ENCODE measurements around the gene TNFRSF9.
"Not testable (repeated sequence)": the region's sequence is repeated elsewhere in the genome, so short reads cannot be mapped to it uniquely, and the experiment has no call there.

The TNFRSF9 gene

GRCh38 chr1:7961216-7962013 lies 20.8 kb upstream of the TNFRSF9 start, which contains the start of gene PARK7:
PARK7 (plus strand) TSS chr1:7961711; CDS start chr1:7962786, 1,075 bp downstream.
- DNase-seq (ENCODE audit: low read depth in 2 of 2), result peak; percentile 99 to 100

GRCh38 chr1:7960867-7961215 lies 20.2 kb upstream of the TNFRSF9 start:
- no peak for DNase-seq (ENCODE audit: low read depth in 2 of 2)

- DNase-seq (ENCODE audit: low read depth in 2 of 2), result no peak
Measured at GRCh38 chr1:7960165-7960564, 19.5 kb upstream of the TNFRSF9 start.

- no peak for DNase-seq (ENCODE audit: low read depth in 2 of 2)
Measured at GRCh38 chr1:7956218-7957032, 15.8 kb upstream of the TNFRSF9 start.

GRCh38 chr1:7954683-7955082 lies 14.0 kb upstream of the TNFRSF9 start:
- DNase-seq (ENCODE audit: low read depth in 2 of 2), result no peak

GRCh38 chr1:7953850-7954609 lies 13.4 kb upstream of the TNFRSF9 start:
- peak; percentile 59 to 83 for DNase-seq (ENCODE audit: low read depth in 2 of 2)

GRCh38 chr1:7952791-7953190 lies 12.2 kb upstream of the TNFRSF9 start:
- DNase-seq (ENCODE audit: low read depth in 2 of 2), result not testable (repeated sequence)

GRCh38 chr1:7948960-7949359 lies 8.3 kb upstream of the TNFRSF9 start:
- peak in 1 of 2 donors; percentile 32 for DNase-seq (ENCODE audit: low read depth in 2 of 2)

- DNase-seq (ENCODE audit: low read depth in 2 of 2), result no peak
Measured at GRCh38 chr1:7943251-7943650, 2.6 kb upstream of the TNFRSF9 start.

GRCh38 chr1:7942214-7942921 lies 1.7 kb upstream of the TNFRSF9 start:
- no peak for DNase-seq (ENCODE audit: low read depth in 2 of 2)

GRCh38 chr1:7941437-7941793 lies 776 bp upstream of the TNFRSF9 start:
- DNase-seq (ENCODE audit: low read depth in 2 of 2), result no peak

GRCh38 chr1:7940034-7940433 lies 605 bp downstream of the TNFRSF9 start:
- no peak for DNase-seq (ENCODE audit: low read depth in 2 of 2)

- no peak for DNase-seq (ENCODE audit: low read depth in 2 of 2)
Measured at GRCh38 chr1:7938070-7938469, 2.6 kb downstream of the TNFRSF9 start.

GRCh38 chr1:7932524-7933138 lies 8.0 kb downstream of the TNFRSF9 start:
- DNase-seq (ENCODE audit: low read depth in 2 of 2), result no peak

GRCh38 chr1:7931446-7931812 lies 9.2 kb downstream of the TNFRSF9 start:
- no peak for DNase-seq (ENCODE audit: low read depth in 2 of 2)

- peak in 1 of 2 donors; percentile 10 for DNase-seq (ENCODE audit: low read depth in 2 of 2)
Measured at GRCh38 chr1:7930645-7931445, 9.8 kb downstream of the TNFRSF9 start.

- DNase-seq (ENCODE audit: low read depth in 2 of 2), result no peak
Measured at GRCh38 chr1:7929637-7930036, 11.0 kb downstream of the TNFRSF9 start.

GRCh38 chr1:7928247-7928646 lies 12.4 kb downstream of the TNFRSF9 start:
- no peak for DNase-seq (ENCODE audit: low read depth in 2 of 2)

- not testable (repeated sequence) for DNase-seq (ENCODE audit: low read depth in 2 of 2)
Measured at GRCh38 chr1:7927061-7927460, 13.6 kb downstream of the TNFRSF9 start.

GRCh38 chr1:7922301-7922700 lies 18.3 kb downstream of the TNFRSF9 start:
- no peak for DNase-seq (ENCODE audit: low read depth in 2 of 2)

All from activated CD4-positive, alpha-beta T cell treated with anti-CD3 and anti-CD28 coated beads for 24 hours (primary cell).